ENCODE measurements around the gene TSPO.
A peak's percentile ranks its signal among the peaks of the same experiment; 100 is the strongest.

Gene TSPO

DNA sequence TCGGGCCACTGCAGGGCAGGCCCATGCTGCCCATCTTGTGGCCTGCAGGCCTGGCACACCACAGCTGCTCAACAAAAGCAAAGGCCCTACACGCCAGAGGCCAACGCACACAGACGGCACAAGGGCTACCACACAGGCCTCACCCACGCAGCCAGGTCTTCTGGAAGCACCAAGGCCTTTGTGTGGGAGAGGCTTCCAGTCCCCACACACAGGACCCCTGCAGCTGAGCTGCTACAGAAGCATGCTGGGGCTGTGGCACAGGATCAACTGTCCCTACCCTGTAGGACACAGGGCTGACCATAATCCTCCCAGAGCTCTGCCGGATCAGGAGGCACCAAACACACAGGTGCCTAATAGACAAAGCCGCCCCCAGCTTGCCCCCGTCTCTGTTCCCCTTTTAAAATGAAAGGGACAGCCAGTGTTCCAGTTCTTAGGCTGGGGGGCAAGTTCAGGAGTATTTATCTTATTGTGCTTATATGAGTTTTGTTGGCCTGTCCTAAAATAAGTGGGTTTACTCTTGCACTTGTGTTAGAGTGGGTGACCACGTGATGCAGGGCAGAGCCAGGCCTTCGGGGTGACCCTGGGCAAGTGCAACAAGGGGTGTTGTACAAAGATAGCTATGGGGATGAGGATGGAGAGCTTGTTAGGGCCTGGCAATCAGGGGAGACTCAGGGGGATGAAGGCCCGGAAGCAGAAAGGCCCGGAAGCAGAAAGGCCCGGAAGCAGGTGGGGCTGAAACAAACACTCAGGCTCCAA, 30.1 kb downstream of the TSPO start:
- DNase-seq, result no peak

DNA sequence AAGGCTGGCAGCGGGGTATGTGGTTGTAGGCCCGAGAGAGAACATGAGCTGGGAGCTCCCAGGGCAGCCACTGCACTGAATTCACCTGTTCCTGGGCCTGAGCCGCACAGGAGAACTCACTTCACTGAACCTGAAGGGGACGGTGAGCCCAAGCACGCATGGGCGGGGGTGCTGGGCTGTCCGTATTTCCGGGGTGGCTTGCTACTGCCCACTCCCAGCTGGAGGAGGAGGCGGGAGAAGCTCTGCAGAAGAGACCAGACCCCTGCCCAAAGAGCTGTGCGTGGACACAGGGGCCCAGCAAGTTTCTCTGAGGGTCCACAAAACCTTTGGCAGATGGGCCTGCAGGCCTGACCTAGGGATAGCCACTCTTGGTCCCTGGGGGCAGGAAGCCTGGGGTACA, 30.8 kb downstream of the TSPO start:
- DNase-seq, result no peak

DNA sequence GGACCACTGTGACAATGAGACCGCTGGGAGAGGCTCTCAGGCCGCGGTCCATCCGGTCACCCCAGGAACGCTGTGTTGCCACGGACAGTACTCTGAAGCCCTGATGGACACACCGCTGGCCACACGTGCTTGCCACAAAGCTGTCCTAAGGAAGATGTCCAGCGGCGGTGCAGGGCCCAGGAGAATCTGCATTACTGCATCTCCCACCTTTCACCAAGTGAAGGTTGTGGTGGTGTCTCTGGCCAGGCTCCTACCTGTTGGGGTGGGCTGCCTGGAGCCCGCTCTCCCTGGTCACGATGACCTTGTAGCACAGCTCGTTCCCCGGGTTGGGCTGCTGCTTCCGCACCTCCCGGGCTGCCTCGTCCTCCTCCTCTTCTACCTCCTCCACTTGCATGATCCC, 31.4 kb downstream of the TSPO start:
- no peak for DNase-seq

DNA sequence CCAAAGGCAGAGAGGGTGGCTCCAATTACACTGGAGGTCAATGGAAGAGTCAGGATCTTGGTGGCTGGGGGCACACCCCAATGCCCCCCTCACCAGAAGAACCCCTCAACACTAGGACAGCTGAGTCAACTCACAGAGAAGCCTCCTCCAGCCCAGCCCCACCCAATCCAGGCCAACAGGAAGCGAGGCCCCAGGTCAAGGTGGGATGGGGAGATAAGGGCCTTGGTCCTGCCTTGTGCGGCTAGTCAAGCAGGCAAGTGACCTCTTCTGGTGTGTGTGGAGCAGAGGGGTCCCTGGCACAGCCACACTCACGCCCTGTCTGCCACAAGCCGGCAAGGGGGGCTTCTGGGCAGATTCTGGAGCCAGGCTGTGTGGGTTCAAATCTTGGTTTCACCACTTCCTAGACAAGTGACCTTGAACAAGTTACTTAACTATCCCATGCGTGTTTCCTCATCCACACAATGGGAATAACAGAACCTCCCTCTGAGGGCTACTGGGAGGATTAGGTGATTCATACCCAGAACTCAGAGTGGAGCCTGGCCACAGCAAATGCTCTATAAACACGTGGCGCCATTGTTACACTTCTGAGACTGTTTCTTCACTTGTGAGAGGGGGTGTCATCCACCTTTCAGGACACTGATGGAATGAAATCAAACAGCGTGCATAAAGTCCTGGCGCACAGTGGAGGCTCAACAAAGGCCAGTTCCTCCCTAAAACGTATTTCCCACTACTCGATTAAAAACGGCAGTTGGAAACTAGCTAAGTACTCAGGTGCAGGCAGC, 32.3 kb downstream of the TSPO start:
- DNase-seq, result no peak

DNA sequence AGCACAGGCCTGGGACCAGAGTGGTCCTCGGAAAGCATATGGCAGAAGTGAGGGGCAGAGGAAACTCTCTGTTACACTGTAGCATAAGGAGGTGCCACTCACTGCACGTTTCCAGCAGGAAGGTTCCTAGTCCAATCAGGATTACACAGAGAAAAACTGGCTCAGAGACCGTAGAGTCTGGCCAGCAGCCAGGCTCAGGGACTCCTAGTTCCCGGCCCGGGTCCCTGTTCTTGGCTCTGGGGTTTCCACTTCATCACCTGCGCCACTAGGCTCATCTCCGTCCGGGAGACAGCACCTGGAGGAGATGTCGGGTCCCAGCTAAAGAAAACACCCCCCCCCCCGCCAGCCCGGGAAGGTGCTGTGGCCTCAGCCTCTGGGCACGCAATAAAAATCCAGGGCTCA, 34.5 kb downstream of the TSPO start:
- peak; percentile 13 to 56 for DNase-seq

DNA sequence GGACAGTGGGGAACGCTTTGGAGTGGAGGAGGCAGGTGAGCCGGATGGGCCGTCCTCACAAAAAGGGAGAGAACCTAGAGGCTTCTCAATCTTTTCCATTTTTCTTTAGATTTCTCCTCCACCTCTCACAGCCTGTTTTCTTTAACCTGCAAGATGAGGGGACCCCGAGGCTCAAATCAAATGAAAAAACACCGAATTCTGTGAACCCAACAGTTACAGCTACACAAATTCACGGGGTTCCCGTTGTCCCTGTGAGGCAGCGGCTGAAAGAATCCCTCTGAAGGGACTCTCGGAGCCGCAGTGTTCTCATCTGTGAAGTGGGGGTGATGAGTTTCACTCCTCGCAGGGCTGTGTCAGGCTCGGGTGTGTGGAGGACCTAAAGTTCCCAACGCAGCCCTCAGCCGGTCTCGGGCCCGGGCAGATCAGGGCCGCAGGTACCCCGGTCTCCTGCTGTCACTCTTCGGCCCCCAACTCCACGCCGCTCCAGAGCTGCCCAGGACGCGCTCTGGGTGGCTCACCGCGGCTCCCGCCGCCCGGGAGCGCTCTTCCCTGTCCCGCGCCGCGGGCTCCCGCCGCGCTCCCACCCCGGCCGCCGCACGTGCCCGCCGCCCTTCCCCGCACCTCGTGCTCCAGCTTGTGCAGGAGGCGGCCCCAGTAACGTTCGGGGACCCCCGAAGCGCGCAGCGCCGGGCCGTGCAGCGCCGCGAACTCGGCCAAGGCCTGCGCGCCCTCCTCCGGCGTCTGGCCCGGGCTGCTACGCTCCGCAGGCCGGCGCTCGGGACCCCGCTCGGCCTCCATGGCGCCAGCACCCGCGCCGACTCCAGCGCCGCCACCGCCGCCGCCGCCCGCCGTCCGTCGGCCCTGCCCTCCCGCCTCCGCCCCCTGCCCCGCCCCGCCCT, 35.2 kb downstream of the TSPO start, which contains the start of gene TTLL12:
TTLL12 (minus strand) TSS at position 863 of the 899 bp plus-strand sequence; CDS start at position 798, 65 bp downstream.
- DNase-seq, result no peak

DNA sequence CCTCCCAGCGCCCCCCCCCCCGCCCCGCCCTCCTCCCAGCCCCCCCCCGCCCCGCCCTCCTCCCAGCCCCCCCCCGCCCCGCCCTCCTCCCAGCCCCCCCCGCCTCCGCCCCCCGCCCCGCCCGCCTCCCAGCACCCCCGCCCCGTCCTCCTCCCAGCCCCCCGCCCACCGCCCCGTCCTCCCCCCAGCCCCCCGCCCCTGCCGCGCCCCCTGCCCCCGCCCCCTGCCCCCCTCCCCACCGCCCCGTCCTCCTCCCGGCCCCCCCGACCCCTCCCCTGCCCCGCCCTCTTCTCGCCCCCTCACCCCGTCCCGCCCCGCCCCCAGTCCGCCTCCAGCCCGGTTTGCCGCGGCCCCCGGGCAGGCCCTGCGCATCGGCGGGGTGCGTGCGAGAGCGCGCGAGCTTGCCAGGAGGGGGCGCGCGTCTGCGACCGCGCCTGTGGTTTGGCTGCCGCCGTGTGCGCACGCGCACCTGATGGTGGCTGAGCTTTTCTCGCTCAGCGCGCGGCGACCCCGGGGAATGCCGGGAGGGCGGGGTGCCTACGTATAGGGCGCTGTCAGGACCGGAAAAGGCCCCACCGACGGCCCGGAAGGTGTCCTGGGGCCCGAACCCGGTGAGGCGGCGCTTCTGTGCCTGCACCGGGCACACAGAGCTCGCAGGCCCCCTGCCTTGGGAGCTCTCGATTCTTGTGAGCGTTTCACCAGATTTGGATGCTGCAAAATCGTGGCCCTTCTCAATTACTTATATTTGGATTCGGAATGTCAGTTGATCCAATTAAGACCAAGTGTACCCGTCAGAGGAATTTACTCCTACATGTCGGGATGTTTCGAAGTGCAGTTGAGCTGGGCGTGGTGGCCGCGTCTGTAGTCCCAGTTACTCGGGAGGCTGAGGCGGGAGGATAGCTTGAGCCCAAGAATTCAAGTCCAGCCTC, 36.1 kb downstream of the TSPO start:
- peak; percentile 39 to 72 for DNase-seq

DNA sequence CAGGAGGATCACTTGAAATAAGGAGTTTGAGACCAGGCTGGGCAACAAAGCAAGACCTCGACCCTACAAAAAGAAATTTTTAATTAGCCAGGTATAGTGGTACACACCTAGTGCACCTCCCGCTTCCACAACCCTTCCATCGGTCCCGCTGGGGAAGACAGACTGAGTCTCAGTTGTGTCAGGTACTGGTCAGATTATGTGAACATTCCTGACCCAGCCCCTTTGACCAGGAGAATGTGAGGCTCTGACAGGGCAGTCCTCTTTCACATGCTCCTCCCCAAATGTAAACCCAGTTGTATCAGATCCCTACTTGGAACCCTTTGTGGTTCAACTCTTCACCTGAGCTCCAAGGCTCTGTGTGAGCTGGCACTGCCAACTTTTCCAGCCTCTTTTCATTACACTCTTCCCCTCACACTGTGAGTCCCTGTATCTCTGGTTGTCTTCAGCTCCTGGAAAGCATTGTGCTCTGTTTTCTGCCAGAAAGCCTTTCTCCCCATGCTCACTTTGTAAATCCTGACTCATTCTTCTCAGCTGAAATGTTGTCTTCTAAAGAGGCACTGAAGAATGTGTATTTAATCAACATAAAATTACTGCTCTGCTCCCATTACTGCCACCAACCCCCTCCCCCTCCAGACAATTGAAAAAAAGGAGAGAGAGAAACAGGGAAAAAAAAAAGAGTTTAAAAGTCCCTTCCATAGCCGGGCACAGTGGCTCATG, 37.6 kb downstream of the TSPO start:
- DNase-seq, result no peak

DNA sequence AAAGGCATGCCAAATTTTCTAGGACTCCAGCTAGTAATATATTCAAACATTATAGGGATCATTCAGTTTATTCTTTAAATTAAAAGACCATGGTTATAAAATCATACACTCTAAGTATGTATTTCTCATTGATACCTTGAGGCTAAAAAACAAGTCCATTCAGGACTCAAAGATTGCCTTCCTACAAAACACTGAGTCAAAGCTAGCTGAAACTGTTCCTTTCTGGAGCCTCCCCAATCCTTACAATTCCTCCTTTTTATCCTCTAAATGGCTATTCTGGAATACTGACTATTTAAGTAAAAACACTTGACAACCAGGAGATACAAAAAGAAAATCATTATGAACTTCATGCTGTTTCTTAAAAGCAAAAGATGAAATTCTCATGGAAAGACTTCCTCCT, 40.5 kb downstream of the TSPO start:
- no peak for DNase-seq

DNA sequence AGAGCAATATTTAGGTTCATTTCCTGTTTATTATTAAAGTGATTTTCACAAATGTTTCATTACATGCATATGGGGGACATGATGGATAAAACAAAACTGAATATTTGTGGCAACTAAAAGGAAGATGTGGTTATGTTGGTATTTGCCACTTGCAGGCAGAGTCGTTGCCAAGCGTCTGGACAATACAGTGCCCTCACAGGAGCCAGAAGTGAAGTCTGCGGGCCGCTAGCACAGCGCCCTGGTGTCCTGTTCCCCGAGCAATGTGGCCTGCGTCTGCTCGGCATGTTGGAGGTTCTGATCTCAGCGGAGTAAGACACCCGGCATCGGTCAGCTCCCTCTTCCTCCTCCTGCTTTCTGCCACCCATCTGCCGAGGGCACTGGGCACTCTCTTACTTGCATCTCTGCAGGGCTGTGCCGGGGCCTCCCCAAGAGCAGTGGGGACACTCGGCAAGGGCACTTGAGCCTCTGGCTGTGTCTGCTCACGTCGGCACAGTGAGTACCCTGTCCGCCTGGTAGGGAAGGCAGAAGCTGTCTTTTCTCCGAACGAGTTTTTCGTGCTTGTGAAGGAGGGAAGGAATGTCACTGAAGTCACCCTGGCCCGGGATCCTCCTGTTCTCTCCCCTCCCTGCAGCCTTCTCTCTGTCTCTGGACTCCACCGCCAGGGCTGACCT, 46.0 kb downstream of the TSPO start:
- DNase-seq, result no peak

DNA sequence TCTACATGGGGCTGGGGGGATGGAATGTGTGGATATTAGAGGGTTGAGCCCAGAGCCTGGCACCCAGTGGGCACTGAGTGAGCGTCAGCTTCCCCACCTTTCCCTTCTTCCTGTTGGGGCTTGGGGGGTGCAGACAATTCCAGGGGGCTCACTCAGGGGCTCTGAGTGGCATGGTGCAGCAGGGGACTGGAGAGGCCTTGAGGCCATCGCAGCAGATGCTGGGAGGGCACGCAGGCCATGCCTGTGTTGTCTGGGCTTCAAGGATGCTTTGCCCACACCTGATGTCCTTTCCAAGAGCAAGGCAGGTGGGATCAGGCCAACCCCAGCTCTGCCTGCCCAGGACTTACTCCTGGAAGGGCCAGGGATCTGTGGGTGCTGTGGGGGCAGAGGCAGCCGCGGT, 46.8 kb downstream of the TSPO start:
- DNase-seq, result no peak

DNA sequence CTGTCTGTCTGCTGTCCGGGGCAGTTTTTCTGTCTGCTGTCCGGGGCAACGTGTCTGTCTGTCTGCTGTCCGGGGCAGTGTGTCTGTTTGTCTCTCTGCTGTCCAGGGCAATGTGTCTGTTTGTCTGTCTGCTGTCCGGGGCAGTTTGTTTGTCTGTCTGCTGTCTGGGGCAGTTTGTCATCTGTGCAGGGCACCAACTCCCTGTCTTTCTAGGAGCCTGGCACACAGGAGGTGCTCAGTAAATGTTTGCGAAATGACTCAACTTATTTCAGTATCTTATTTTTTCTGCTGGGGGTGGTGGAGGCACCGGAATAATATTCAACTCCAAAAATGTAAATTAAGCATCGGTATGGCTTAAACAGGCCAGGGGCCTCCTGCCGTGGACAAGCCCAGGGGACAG, 47.6 kb downstream of the TSPO start:
- DNase-seq, result no peak

DNA sequence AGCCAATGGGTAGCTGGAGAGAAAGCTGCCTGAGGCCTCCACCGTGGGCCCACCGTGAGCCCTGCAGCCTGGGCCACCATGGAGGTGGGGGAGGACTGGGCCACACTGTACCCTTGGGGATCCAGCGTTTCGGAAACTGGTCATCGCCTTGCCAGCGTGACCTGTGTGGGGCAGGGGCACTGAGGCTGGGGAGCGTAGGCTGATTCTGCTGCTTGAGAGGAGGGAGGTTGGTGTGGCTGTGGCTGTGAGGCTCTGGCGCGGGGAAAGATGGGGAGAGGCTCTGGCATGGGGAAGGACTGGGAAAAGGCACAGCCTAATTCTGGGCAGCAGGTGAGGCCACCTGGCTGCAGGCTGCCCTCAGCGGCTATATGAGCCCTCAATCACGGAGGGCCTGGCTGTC, 48.2 kb downstream of the TSPO start:
- DNase-seq, result no peak

DNA sequence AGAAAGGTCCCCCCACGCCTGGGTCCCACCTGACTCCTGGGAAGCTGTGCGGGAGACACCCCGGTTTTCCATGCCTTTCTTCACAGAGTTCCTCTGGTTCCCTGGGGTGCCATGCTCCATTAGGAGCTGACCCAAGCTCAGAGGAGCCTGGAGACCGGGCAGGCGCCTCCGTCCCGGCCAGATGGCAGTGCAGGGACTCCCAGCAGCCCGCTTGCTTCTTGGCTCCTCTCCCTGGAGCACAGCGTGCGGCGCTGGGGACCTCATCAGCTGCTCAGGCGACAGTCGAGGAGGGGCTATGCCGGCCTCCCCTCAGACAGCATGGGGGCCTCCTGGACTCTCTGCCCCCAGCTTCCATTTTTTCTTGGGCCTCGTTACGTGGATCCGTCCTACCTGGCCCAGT, 48.7 kb downstream of the TSPO start:
- DNase-seq, result no peak

DNA sequence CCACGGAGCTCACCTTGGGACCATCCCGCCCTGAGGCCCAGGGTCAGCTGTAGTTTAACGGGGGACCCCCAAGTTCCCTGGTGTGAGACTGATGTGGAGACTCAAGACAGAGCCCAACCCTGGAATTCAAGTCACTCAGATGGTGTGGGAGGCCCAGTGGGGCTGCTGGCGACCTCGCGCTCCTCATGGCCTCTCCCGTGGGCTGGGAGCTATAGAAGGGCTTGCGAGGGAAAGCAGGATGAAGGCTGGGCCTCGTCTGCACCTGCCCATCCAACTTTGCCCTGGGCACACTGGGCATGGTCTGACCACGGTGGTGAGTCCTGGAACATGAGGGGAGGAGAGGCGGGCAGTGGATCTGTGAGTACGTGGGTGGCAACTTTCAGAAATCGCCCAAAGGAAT, 49.2 kb downstream of the TSPO start:
- DNase-seq, result no peak

DNA sequence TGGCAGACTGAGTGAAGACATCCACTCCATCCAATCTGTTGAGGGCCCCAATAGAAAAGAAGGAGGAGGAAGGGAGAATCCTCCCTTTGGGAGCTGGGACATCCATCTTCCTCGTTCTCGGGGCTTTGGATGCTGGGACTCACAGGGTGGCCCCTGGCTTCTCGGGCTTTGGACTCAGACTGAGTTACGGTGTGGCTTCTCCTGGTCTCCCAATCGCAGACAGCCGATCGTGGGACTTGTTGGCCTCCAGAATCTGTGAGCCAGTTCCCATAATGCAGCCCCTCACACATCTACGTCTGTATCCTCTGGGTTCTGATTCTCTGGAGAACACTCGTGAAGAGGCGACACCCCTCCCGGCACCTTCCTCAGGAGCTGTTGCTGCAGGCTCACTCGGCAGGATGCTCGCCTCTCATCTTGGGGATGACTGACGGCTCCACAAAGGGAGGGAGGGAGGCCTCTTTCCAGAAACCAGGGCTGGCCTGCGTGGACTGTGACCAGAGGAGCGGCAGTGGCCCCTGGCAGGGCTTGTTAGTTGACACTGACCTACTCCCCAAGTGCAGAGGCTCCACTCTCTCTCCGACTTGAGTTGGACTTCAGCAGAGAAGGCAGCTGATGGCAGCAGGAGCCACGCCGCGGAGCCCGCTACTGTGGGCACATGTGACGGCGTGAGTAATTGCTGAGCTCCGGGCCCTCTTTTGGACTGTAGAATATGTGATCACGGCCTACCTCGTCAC, 50.3 kb downstream of the TSPO start:
- DNase-seq, result no peak

DNA sequence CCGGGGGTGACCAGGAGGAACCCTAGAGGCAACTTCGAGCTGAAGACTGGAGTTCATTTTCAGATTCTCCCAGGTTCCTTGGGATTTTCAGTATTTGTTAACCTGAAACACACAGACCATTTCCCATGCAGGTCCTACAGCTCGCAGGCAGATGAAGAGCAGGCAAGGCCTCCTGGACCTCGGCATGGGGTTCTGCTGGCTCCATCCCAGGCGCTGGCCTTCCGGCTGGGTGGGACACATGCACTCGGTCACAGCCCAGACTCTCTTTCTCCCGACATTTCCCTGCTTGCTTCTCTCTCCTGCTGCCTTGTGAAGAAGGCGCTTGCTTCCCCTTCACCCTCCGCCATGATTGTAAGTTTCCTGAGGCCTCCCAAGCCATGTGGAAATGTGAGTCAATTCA, 51.0 kb downstream of the TSPO start:
- no peak for DNase-seq

DNA sequence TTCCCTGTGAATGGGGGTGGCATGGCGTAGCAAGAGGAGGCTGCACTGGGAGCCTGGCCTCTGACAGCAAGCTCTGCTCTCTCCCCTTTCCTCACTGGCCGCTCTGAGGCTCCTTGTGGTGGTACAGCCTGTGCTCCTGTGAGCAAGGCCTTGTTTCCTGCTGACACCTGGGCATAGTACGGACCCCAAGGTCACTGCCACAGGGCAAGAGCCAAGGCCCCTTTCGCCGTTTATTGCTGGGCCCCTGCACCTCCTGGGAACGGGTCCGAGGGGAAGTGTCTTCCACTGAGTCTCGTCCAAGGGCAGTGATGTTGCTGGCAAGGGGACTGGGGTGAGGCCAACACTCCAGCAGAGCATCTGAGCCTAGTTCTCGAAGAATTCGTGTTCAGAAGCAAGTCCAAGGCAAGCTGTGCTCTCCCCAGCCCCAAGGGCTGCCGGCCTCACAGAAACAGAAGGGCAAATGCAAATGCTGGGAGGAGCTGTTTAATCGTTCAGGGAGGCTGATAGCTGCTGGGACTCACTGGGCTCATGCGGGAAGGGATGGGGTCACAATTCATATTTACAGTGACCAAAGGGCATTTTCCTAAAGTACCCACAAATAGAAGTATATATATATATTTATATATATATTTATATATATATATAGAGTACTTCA, 51.5 kb downstream of the TSPO start:
- DNase-seq, result no peak

DNA sequence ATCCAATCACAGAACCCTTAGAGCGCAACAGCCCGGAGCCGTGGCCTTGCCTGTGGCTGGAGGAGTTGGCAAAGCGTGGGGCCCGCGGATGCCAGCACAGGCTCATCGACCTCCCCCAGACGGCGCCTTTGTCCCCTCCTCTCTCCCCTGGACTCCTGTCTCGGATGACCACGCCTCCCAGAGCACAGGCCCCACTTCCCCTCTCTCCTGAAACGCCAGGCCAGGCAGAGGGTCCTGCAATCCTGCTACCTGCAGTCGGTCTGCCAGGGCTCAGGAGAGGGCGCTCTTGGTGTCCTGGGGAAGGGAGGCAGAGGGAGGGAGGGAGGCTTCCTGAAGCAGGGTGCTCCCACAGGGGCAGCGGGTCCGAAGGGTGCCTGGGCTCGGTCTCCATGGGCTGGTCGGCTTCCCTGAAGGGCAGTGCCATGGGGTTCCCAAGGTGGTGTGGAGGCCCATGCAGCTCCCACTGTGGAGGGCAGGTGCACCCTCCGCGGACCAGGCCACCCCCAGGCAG, 52.2 kb downstream of the TSPO start:
- DNase-seq, result no peak
